ENCODE results near the gene CSNK1D.

CSNK1D gene

DNA sequence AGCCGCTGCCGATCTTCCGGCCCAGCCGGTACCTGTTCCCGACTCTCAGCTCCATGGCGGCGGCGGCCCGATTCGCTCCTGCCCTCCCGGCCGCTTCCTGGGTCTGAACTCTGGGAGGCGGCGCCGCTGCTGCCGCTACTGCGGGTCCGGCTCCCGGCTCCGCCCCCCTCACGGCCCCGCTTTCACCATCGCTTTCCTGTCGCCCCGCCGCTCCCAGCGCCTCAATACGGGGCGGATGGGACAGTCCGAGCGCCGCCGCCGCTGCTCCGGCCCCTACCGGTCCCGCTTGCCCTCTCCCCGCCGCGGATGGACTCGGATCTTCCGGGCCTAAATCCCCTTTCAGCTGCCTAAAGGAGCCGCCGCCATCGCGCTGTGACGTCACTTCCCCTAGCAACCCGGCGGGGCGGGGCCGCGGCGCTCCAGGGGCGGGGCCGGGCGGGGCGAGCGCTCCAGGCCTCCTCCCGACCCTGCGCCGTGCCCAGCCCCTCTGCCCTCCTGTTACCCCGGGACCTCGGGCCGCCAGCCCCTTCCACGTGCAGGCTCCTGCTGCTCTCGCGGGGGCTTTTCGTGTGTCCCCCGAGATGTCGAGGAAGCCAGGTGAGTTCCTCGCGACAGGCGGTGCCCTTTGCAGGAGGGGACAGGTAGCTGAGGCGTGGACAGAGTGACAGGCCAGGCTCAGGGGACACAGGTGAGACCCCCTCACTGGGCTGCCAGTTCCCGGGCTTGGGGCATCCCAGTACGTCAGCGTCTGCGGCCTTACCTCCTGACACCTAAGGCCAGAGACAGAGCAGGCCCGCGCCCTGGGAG, at the start of gene CSNK1D:
TSS of gene CSNK1D (minus strand) at position 374 of the 807 bp plus-strand sequence. CDS start at position 55, 319 bp downstream.
- DNase-seq = peak; percentile 85

DNA sequence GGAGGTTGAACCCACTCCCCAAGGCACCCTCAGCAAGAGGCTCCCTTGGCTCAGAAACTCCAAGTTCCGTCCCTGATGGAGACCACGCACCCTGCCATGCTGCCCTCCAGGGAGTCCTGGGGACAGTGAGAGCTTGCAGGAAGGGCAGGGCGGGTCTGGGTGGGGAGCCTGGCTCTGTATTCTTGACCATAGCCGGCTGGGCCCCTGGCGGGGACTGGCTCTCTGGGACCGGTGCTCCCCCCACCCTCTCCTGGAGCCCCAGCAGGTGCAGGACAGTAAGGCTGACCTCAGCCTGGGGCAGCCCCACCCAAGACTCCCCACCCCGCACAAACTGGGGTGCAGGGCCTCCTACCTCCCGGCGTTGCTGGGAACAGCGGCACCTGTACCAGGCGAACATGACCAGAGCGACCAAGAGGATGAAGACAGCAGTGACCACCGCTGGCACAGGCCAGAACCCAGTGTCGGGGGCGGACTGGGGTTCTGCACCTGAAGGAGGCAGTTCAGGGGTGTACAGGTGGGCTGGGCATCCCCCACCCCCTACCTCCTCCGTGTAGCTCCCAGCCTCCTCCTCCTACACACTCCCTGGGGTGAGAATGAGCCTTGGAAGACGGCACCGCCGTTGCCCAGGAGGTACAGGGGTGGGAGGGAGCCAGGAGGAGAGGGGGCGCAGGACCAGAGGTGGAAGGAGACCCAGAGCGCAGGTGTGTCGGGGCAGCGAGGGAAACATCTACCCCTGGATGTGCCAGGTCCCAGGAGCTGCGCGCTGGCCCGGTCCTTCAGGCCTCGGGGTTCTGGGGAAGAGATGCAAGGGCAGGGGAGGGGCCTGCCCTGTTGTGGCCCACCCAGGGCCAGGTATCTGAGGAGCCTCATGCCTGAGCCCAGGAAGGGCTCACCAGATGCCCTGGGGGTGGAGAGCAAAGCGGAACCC, 49.3 kb upstream of the CSNK1D start:
- no peak for DNase-seq

DNA sequence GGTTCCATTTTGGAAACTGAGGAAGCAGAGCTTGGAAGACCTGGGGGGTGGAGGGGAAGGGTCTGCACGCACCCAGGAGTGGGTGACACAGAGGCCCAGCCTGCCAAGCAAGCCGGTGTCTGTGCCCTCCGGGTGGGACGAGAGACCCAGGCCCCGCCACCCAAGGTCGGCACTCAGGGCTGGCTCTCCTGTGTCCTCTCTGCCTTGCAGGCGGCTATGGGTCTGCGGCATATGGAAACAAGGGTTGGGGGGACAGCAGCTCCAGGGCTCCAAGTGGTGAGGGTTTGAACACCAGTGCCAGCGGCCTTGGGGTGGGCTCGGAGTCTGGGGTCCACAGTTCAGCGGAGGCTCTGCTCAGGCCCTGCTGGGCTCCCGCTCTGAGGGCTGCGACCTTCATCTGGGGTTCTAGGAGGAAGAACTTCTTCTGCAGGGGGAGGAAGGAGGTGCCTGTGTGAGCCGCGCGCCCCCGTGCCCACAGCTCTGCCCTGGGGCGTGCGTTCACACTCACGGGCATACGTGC, 48.5 kb upstream of the CSNK1D start:
- no peak for DNase-seq

DNA sequence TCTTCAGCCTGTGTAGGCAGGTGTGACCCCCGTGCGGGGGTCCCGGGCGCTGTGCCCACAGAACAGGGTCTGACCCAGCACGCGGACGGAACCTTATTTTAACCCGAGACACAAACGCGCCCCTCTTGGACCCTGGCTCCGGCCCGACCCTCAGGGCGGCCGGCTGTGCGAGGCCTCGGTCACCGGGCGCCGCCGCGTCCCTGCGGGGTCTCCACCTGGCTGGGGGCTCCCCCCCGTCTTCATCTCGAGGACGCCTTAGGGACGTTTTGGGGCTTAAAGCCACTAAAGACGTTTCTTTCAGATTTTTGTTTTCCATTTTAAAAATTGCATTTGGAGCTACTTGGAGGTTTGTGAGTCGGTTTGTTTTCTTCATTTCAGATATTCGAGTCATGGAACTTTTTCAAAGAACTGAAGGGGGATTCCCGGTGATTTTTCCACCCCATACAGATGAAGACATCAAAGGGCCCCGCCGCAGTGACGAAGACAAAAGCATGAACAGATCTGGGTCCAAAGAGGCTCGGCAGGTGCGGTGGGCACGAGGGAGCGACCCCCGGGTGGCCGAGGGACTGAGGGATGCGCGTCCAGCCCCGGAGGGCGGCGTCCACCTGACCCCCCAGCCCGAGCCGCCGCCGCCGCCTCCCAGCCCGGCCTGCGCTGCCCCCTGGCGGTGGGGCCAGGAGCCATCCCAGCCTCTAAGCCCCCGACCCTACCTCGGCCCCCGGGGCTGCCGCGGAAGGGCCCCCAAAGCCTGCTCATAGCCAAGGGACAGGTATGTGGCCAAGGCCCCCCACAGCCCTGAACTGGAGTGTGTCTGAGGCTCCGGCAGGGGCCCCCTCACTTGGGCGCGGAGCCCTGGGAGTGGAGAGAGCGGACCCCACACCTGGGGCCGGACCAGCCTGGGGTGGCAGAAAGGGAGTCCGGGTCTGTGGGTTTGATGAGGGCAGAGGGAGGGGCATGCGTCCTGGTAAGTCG, 47.7 kb upstream of the CSNK1D start:
- no peak for DNase-seq

DNA sequence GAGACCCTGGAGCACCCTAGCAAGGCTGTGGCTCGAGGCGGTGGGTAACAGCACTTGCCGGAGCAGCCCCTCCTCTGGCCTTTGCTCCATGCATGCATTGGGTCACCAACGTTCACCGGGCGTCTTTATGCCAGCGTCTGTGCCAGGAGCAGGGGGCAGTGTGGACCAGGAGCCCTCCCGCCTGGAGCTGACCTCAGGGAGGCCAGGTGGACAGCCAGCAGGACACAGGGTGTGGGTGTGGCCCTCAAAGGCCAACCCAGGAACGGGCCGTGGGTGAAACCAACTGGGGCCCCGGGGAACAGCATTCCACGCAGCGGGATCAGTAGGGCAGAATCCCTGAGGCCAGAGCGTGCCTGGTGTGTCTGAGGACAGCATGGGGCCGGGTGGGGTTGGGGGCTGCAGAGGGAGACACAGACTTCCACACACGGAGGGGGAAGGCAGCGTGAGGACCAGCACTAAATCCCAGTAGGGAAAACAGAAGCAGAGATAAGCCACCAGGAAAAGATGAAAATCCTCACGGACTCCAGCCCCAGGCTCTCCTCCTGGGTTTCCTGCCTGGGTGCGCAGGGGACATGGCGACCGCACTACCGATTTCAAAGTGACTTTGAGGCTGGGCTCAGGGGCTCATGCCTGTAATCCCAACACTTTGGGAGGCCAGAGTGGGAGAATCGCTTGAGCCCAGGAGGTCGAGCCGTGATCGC, 46.8 kb upstream of the CSNK1D start:
- DNase-seq = no peak

DNA sequence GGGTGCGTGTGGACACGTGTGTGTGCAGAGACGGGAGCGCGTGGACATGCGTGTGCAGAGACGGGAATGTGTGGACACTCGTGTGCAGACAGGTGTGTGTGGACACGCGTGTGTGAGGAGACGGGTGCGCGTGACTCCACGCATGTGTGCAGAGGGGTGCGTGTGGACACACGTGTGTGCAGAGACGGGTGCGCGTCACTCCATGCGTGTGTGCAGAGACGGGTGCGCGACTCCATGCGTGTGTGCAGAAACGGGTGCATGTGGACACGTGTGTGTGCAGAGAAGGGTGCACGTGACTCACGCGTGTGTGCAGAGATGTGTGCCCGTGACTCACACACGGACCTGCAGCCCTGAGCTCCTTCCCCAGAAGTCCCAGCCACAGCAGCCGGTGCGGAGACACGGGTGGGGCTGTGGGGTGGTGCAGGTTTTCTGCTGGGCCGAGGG, 46.1 kb upstream of the CSNK1D start:
- no peak for DNase-seq

DNA sequence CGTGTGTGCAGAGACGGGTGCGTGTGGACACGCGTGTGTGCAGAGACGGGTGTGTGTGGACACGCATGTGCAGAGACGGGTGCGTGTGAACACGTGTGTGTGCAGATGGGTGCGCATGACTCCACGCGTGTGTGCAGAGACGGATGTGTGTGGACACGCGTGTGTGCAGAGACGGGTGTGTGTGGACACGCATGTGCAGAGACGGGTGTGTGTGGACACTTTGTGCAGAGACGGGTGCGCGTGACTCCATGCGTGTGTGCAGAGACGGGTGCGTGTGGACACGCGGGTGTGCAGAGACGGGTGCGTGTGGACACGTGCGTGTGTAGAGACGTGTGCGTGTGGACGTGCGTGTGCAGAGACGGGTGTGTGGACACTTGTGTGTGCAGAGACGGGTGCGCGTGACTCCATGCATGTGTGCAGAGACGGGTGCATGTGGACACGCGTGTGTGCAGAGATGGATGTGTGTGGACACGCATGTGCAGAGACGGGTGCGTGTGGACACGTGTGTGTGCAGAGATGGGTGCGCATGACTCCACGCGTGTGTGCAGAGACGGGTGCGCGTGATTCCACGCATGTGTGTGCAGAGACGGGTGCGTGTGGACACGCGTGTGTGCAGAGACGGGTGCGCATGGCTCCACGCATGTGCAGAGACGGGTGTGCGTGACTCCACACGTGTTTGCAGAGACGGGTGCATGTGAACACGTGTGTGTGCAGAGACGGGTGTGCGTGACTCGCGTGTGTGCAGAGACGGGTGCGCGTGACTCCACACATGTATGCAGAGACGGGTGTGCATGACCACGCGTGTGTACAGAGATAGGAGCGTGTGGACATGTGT, 45.5 kb upstream of the CSNK1D start:
- DNase-seq = no peak

DNA sequence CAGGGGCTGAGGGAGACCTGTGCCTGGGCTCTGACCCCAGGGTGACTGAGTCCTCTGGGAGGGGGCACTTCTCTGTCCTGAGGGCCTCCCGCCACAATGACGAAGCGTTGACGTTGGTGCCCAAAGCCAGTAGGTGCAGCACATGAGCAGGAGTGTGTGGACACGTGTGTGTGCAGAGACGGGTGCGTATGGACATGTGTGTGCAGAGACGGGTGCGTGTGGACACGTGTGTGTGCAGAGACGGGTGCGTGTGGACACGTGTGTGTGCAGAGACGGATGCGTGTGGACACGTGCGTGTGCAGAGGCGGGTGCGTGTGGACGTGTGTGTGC, 44.6 kb upstream of the CSNK1D start:
- DNase-seq = no peak

DNA sequence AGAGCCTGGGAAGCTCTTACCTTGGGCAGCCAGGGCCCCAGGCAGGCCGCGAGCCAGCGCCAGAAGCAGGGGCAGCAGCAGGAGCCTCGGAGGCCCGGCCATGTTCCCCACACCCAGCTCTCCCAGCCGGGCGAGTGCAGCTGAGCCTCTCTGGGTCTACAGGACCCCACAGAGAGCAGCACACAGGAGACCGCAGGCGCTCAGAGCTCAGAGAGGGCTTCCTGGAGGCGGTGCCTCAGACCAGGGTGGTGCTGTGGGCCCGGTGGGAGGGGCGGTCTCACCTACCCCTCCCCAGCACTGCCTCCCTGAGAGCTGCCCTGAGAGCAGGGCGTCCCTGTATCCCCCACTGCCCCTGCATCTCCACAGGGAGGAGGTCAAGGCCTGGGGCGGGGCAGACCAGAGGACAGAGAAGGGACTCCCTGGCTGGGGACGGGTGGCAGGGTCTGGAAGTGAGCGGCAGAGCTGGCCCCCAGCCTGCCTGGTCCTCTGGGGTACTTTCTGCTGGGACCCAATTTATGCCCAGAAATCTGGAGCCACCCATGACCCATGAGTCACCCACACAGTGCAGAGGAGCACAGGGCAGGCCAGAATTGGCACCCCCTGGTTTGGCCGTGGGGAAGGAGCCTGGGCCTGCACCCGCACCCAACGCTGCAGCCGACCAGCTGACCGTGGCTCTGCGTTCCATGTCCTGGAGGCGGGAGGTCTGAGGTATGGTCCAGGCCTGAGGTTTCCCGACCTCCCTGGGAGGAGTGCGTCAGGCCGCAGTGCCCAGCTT, 44.1 kb upstream of the CSNK1D start, which contains the start of gene CD7:
TSS of gene CD7 (minus strand) at position 215 of the 775 bp plus-strand sequence. CDS start at position 102, 113 bp downstream.
- no peak for DNase-seq

DNA sequence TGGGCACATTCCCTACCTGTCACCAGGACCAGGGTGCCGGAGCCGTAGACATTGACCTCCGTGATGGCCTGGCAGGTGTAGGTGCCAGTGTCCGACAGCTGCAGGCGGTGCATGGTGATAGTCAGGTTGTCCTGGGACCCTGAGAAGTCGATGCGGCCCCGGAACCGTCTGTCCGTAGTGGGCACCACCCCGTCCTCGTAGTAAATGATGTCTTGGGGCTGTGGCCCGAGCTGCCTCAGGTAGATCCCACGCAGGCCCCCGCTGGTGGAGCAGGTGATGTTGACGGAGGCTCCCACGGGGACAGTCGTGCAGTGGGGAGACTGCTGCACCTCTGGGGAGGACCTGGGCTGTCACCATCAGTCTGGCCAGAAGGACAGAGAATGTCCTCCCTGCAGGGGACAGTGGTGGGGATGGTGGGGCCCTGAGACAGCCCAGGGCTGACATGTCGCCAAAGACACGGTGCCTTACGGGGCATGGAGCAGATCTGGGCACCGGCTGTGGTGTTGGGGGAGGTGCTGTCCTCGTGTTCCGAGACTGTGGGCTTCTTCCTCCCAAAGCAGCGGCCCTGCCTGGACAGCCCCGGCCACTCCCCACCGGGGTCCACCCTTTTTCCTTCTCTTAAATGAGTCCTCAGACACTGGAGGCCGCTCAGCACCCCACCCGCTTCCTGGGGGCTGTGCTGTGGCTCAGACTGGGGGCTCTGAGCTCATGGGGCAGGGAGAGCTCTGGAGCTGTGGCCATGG, 43.3 kb upstream of the CSNK1D start:
- no peak for DNase-seq

DNA sequence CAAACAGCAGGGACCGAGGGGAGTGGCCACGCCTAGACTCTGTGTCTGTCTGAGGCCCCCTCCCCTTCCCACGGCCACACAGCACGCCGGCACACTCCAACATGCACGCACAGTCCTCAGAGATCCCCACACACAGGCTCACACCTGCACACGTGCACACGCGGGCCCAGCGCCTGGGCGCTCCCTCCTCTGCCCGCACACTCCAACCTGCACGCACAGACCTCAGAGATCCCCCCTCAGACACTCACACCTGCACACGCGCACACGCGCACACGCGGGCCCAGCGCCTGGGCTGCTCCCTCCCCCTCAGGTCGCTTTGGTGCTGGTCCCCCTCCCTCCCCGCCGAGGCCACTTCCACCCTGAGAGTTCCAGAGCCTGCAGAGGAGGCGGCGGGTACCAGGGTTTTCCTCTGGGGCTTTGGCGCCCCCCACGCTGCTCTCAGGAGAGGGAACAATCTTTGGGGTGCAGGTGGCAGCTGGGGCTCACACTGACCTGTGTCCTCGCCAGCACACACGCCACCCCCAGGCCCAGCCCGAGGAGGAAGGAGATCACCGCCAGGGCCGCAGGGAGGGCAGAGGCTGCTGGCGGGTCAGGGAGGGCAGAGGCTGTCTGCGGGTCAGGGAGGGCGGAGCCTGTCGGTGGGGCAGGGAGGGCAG, 42.3 kb upstream of the CSNK1D start:
- no peak for DNase-seq

DNA sequence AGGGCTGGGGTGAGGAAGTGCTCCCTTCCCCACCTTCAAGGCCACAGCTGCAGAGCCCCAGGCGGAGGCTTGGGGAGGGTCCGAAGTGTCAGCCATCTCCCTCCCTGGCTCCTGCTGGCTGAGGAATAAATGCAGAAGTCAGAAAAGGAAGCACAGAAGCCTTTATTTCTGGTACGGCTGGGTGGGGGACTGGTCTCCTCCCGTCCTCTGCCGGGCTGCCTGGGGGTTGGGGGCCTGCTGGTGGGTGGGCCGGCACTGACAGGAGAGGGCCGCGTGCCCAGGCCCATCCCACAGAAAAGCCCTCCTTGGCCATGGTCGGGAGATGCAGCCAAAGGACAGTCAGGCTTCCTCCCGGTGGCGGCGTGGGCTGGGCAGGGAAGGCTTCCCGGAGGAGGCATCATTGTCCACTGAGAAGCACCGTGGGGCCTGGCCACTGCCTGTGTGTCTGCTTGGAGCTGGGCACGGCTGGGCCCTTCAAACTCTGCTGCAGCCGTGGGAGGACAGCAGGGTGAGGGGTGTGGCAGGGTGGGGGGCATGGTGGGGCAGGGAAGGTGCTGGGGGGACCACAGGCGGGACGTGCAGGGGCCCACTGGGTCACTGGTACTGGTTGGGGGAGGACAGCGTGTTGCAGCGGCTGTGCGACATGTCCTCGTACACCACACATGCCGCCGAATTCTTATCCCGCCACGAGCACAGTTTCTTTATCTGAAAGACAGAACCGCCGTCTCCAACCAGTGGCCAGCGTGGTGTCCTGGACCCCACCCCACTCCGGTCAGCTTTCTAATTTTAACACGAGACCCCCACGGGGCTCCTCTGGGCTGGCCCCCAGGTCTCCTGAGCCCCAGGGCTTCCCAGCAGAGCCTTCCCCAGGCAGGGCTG, 41.5 kb upstream of the CSNK1D start:
- no peak for DNase-seq

DNA sequence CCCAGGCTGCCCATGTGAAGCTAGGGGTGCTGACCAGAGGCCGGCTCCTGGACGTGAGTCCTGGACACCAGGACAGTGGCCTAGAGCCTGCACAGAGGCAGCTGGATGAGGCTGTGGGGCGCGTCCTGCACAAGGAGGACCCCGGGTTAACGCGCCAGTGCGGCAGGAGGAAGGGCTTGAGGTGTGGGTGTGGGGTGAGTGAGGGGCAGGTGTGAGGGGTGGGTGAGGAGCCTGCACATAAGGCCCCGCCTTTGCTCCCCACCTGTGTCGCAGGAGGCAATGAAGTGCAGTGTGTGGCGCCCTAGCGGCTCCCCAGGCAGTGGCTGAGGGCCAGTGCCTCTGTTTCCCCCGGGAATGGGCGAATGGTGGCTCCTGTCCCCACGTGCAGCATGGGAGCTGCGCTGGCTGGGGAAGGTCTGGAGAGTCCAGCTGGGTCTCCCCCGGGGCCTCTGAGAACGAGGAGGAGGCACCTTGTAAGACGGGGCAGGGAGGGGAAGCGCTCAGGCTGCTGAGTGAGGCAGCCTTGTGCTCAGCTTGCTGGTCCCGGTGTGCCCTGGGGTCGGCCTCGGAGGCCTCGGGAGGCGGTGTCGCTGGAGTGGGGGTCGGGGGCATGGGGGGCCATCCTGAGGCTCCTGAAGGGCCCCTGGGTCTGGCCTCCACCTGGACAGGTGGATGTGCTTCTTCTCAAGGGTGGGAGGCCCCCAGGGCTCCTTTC, 40.7 kb upstream of the CSNK1D start:
- DNase-seq = no peak

DNA sequence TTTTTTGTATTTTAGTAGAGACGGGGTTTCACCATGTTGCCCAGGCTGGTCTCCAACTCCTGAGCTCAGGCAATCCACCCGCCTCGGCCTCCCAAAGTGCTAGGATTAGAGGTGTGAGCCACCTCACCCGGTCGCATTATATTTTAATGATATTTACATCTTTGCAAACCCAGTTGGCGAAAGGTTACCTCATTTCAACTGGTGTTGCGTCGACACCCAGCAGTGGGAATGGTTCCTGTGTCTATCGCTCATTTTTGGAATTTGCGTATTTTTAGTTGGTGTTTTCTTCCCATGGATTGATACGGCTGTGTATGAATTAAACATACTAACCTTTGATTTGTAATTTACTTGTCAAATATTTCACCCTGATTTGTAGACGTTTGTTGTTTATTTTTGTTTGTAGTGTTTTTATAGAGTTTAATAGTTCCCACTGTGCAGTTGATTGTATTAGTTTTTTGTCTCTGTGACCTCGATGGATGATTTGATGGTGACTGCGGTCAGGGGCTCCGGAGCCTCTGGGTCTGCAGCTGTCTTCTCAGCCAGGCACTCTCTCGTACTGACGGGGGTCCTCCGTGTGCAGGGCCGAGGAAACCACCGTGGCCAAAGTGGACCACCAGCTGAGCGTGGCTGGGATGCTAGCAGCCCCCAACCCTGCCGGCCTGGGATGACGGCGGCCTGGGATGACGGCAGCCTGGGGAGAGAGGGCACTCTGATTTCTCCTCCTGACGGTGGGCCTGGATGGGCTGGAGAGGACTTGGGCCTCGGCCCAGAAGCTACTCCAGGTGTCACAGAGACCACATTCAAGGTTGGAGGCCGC, 39.9 kb upstream of the CSNK1D start:
- no peak for DNase-seq

DNA sequence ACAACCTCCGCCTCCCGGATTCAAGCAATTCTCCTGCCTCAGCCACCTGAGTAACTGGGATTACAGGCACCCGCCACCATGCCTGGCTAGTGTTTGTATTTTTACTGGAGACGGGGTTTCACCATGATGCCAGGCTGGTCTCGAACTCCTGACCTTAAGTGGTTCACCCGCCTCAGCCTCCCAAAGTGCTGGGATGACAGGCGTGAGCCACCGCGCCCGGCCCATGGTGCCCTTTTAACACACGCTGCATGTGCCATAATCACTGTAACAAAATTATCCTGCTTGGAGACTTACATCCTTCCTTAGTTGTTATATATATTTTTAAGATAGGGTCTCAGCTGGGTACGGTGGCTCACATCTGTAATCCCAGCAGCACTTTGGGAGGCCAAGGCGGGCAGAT, 38.5 kb upstream of the CSNK1D start:
- DNase-seq = no peak

DNA sequence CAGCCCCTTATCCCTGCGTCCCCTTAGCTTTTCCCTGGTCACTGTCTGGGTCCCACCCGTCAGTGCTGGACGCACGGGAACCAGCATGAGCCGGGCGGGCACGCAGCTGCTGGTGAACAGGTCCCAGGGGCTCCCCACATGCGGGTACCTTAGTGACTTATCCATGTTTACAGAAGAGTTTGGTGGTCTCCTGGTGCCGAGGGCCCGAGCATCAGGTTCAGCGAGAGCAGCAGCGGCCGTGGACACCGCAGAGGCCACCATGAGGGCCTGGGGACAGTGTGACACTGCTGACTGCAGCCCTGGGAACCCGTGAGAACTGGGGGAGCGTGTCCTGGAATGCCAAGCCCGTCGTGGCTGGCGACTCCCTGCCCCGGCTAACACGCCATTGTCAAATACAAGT, 37.4 kb upstream of the CSNK1D start:
- no peak for DNase-seq

Data from NCI-H2171 treated with DMSO at 0.1 percent for 48 hours (cell line).